Measurements from ENCODE around the gene DNAI1.

GRCh38 chr9:34459356-34459755, 751 bp downstream of the DNAI1 start:
- TF ChIP-seq, protein P1, sequence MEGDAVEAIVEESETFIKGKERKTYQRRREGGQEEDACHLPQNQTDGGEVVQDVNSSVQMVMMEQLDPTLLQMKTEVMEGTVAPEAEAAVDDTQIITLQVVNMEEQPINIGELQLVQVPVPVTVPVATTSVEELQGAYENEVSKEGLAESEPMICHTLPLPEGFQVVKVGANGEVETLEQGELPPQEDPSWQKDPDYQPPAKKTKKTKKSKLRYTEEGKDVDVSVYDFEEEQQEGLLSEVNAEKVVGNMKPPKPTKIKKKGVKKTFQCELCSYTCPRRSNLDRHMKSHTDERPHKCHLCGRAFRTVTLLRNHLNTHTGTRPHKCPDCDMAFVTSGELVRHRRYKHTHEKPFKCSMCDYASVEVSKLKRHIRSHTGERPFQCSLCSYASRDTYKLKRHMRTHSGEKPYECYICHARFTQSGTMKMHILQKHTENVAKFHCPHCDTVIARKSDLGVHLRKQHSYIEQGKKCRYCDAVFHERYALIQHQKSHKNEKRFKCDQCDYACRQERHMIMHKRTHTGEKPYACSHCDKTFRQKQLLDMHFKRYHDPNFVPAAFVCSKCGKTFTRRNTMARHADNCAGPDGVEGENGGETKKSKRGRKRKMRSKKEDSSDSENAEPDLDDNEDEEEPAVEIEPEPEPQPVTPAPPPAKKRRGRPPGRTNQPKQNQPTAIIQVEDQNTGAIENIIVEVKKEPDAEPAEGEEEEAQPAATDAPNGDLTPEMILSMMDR (IDR thresholded peaks at IDR 0.05), result no peak
- no peak for TF ChIP-seq POLR2A (IDR thresholded peaks at IDR 0.05)
